Measurements from ENCODE around the gene FKBP11.

DNA sequence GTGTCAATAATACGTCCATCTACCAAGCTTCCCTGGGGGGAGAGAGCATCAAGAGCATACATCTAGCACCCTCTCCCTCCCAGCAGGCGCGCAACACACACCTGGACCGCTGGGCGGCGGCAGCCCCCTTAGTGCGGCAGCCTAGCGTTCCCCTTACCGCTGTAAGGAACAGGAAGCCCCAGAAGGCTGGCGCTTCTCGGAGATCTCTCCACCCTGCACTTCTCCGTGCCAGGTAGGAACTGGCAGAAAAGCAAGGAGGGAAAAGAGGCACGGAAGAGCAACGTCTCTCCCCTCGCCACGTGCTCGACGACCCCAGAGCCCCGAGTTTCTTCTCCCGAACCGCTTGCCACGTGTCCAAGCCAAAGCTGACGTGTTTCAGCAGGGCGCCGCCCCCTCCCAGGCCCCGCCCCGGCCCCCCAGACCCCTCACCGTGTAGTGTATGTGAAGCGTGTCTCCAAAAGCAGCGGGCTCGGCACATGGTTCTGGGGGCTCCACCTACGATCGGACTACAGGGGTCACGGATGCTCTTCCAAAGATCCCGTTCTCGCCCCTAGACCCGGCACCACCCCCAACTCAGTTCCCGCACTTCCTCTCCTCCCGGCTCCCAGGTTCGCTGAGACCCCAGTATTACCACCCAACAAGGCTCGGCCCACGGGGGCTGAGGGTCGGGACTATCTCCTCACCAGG is 532 bp downstream of the FKBP11 start:
- TF ChIP-seq EZH2phosphoT487 (IDR thresholded peaks at IDR 0.05; ENCODE audit: insufficient read depth, low read depth) (no peak), EZH2 (IDR thresholded peaks at IDR 0.05; ENCODE audit: insufficient read depth, poor library complexity, severe bottlenecking) (no peak)
